GM19455 (cell line): ENCODE measurements around the gene D2HGDH.
"Not testable (repeated sequence)": the region's sequence is repeated elsewhere in the genome, so short reads cannot be mapped to it uniquely, and the experiment has no call there.

Source experiments
- ATAC-seq: cut with Tn5 transposase; IDR thresholded peaks from one replicate; pipeline ENCODE4 v1.9.1; 2021; ENCODE audit not compliant: unreplicated experiment

The D2HGDH gene

DNA sequence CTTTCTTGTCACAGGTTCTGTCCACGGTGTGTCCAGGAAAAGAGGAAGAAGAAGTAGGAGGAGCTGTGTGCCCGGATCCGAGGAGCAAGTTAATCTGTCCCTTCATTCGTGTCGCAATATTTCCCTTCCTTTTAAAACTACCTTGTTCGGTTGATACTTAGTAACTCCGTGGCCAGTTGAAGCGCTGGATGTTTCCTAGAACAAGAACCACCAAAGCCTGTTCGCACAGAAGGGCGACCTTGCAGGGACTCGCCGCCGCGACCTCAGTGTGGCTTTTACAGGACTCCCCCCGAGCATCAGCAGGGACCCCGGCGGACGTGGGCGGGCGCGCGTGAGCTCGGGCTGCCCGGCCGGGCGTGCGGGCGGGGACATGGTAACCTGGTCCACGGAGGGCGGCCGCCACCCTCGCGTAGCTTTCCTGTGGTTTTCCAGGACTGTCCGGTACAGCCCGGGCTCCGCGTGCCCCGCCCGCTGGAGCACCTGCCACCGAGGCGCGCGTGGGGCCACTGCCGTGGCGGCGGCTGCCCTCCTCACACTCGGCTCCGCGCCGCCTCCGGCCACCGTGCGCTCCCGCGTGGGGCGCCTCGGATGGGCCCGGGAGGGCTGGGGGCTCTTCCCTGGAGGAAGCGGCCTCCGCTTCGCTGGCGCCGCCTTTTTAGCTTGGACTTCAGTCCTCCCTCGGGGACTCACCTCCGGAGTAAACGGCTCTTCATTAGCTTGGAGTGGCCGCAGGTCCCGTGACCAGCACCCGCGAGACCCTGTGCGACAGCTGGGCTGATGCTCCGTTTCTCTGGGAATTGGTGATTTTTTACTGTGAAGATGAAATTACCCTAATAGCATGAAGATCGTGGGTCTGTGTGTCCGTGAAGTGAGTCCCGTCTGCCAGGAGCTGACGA is 9.2 kb upstream of the D2HGDH start:
- no peak for ATAC-seq

DNA sequence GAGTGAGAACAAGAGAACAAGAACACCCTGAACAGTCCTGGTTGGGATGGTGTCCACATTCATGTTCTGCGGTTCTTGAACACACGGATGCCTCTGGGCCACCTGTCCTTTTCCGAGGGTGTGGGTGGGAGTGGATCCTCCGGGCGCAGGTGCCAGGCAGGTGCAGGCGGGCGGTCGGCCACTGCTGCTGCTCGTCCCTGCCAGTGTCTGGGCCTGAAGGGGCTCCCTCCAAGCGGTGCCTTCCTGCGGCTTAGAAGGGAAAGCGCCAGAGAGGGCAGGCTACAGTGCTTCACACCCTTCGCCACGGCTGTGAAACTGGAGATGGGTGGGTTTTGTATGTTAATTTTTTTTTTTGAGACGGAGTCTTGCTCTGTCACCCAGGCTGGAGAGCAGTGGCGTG is 8.0 kb upstream of the D2HGDH start:
- no peak for ATAC-seq

DNA sequence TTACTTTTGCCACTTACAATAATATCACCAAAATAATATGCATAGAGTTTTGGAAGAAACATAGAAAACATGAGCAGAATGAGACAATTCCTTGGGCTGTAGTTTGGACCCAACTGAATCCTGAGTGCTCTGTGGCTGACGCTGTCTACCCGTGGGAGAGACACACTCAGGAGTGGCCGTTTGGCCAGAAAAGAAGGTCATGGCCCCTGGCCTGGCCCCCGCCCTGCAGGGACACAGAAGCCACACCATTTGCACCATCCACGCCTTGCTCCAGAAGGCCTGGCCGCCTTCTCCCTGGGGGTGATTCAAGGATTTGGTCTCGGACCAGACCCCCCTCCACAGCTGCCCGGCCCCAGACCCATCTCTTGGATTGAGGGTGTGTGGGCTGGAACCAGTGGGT is 6.4 kb upstream of the D2HGDH start:
- ATAC-seq: no peak

DNA sequence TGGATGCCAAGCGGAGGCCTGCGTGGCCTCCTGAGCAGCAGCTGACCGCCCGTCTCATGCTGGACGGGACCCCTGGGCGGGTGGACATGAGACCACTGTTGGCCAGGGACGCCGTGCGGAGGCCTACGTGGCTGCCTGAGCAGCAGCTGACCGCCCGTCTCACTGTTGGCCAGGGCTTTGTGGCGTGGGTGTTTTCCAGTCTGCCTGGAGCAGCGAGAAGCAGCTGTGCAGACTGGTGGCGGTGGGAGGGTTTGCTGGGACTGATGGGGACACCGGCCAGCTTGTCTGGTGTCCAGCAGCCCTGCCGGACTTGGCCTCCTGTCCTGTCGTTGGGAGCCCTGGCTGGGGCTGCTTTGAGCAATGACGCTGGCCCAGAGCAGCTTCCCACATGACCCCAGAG is 5.8 kb upstream of the D2HGDH start:
- no peak for ATAC-seq

DNA sequence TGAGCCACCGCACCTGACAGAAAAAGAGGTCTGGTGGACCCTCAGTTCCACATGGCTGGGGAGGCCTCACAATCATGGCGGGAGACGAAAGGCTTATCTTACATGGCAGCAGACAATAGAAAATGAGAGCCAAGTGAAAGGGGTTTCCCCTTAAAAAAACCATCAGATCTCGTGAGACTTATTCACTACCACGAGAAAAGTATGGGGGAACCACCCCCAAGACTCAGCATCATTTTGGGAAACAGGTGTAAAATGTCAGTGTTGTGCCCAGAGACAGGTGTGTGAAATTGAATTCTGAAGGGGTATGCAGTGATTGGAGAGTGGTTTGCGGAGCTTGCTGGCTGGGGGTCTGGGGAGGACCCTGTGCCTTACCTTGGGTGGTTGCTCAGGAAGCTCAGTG is 4.6 kb upstream of the D2HGDH start:
- ATAC-seq: no peak

DNA sequence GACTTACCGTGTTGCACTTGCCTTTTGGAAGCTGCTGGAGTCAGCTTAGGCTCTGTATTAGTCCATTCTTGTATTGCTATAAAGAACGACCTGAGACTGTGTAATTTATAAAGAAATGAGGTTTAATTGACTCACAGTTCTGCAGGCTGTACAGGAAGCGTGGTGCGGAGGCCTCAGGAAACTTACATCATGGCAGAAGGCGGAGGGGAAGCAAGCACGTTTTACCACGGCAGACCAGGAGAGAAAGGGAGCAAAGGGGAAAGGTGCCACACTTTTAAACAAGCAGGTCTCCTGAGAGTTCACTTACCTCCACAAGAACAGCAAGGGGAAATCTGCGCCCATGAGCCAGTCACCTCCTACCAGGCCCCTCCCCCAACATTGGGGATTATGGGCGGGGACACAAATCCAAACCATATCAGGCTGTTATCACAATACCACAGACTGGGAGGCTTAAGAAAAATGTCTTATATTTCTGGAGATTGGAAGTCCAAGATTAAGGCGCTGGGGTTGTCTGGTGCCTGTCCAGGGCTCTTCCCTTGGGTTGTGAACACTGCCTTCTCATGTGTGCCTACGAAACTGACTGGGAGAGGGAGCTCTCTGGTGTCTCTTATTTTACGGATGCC is 3.6 kb upstream of the D2HGDH start:
- ATAC-seq: no peak

DNA sequence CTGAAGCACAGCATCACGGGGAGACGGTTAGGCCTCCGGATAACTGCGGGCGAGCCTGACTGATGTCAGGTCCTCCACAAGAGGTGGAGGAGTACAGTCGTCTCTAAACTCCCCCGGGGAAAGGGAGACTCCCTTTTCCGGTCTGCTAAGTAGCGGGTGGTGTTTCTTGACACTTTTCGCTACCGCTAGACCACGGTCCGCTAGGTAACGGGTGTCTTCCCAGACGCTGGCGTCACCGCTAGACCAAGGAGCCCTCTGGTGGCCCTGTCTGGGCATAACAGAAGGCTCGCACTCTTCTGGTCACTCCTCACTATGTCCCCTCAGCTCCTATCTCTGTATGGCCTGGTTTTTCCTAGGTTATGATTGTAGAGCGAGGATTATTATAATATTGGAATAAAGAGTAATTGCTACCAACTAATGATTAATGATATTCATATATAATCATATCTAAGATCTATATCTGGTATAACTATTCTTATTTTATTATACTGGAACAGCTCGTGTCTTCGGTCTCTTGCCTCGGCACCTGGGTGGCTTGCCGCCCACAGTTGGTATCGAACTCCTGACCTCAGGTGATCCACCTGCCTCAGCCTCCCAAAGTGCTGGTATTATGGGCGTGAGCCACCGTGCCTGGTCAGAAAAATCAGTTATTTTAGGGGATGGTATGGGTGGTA is 1.8 kb upstream of the D2HGDH start:
- not testable (repeated sequence) for ATAC-seq

DNA sequence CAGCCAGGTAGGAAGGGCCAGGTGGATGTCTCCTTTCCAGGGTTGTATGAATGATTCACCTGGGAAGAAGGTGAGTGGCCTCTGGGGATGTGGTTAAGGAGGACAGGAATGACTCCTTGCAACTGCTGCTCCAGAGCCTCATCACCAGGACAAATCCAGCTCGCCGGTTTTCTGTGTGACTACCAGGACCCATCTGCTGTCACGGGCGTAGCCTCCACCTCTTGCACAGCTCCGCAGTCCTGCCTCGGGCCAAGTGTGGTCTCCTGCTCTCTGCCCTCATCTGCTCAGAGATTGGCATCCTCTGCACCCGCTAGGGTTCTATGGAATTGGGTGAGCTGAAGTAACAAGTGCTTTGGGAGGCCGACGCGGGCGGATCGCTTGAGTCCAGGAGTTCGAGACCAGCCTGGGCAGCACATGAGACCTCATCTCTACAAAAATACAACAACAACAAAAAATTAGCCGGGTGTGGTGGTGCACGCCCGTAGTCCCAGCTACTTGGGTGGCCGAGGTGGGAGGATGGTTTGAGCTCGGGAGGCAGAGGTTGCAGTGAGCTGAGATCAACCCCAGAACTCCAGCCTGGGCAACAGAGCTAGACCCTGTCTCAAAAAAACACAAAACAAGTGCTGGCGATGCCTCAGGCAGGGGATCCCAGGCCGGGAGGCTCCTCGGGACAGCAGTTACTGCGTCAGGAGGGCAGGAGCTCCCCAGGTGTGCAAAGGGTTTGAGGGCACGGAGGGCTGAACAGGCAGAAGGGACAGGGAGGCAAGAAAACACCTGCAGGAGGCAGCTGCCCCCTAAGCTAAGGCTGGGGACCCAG is 831 bp upstream of the D2HGDH start:
- ATAC-seq: no peak

DNA sequence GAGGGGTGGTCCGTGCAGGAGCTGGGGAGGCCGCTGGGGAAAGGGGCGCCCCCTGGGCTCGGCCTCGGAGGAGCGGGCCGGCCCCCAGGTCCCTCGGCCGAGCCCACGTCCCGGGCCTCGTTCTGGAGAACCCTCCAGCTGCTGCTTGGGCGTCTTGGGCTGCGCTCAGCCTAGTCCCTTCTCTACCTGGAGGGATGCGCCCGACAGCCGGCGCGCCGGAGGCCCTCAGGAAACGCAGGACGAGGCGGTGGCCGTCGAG is 293 bp upstream of the D2HGDH start:
- no peak for ATAC-seq

DNA sequence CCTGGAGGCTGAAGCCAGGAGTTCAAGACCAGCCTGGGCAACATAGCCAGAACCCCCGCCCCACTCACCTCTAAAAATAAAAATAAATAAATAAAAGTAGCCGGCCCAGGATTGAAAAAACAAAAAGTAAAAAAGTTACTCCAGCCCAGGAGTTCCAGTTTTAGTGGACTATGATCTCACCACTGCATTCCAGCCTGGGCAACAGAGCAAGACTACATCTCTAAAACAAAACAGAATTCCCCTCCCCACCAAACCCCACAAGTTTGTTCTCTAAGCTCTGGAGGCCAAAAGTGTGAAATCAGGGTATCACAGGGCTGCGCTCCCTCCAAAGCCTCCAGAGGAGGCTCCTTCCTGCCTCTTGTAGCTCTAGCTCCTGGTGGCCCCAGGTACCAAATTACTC is 1.7 kb downstream of the D2HGDH start:
- ATAC-seq: no peak

DNA sequence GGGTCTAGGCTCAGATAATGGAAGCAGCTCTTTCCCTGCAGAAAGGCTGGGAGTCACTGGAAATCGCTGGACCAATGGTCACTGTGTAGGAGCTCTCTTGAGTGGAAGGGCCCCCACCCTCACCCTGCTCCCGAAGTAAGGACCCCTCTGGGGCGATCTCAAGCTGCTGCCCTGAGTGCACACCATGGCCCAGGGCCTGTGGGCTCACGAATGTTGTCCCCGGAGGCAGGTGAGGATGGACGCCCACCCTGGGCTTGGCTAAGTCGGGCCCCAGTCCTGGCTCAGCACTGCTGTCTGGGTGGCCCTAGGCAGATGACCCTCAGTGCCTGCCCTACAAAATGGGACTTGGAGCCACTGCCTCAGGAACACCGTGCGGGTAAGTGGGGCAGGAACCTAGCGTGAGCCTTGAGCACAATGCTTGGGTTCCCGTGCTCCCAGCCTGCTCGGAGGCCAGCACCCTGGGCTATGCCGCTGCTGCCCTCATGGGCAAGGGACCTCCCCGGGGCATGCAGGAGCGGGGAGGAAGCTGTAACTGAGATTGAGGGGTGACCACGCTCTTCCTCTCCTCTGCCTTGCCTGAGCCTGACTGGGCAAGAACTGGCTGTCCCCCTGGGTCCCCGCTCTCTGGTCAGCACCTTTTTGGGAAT is 3.7 kb downstream of the D2HGDH start:
- no peak for ATAC-seq

DNA sequence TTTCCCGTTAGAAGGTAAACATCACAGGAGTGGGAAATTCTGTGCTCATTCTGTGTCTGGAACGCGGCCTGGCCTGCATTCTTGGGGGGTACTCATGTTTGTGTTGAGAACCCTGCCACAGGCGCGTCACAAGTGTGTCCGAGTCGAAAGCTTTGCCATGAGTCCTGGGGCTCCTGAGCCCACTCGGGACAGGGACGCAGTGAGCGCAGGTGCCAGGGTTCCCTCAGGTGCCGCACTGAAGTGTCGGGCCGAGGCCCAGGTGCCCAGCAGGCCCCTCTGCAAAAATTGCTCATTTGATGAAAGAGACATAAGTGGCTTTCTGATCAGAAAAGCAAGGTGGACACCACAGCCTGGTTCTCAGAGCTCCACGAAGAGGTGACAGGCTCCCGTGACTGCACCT is 4.7 kb downstream of the D2HGDH start:
- no peak for ATAC-seq

DNA sequence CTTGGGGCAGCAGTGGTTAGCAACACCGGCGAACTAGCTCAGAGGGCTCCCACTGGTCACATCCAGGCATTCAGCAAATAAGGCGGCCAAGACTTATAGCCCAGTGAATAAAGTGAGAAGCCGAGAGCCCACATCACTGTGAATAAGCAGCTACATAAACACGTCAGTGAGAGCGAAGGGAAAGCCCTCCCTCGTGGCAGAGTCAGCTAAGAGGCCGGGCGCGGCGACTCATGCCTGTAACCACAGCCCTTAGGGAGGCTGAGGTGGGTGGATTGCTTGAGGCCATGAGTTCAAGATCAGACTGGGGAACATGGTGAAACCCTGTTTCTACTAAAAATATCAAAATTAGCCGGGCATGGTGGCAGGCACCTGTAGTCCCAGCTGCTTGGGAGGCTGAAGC is 5.2 kb downstream of the D2HGDH start:
- ATAC-seq: no peak

DNA sequence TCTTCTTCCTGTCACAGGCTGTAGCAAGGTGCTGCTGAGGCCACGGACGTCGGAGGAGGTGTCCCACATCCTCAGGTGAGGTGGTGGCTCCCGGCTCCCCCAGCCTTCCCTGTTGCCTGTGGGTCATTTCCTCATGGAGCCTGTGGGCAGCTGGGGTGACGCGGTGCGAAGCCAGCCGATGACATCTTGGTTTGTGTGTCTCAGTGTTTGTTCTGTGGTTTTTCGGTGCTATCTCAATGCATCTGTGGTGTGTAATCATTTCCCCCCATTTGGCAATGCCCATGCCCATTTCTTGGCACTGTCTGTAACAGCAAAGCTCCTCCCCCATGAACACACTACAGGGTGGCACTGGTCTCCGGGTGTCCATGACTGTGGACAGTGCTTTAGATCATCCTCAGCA is 6.6 kb downstream of the D2HGDH start:
- no peak for ATAC-seq

DNA sequence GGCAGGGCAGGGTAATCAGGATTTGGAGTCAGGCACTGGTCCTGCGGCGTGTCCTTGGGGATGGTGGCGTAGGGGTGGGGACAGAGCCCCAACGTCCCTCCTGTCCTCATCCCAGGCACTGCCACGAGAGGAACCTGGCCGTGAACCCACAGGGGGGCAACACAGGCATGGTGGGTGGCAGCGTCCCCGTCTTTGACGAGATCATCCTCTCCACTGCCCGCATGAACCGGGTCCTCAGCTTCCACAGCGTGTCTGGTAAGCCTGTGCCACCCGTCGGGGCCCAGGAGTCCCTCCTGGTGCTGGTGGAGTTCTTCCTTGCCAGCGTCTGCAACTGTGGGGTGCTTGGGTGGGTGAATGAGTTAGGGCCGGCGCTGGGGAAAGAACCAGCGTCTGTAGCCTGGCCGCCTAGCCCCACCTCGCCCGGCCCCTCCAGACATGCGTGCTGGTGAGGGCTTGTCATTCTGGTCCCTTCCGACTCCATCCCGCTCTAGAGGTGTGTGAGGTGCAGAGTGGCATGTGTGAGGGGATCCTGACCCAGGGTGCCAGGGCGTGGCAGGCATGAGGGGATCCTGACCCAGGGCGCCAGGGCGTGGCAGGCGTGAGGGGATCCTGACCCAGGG is 8.0 kb downstream of the D2HGDH start:
- ATAC-seq: no peak

DNA sequence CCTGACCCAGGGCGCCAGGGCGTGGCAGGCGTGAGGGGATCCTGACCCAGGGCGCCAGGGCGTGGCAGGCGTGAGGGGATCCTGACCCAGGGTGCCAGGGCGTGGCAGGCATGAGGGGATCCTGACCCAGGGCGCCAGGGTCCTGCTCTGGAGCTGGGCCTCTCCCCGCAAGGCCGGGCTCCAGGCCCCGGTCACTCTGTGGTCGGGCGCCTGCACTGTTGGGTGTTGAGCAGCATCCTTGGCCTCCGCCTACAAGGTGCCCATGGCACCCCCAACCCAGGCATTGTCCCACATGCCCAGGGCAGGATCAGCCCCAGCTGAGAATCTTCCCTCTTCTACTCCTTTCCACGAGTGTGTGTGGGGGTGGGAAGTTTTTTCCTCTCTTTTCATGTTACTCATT is 8.6 kb downstream of the D2HGDH start:
- not testable (repeated sequence) for ATAC-seq

DNA sequence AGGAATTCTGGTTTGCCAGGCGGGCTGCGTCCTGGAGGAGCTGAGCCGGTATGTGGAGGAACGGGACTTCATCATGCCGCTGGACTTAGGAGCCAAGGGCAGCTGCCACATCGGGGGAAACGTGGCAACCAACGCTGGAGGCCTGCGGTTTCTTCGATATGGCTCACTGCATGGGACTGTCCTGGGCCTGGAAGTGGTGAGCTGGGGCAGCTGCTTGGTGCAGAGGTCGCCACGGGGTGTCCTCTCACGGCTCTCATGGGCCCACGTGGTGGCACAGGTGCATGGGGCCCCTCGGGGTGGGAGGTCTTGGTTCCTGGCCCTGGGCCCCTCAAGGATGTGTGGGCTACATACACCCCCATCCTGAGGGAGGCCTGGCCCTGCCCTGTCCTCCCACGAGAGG is 9.2 kb downstream of the D2HGDH start:
- ATAC-seq: no peak

DNA sequence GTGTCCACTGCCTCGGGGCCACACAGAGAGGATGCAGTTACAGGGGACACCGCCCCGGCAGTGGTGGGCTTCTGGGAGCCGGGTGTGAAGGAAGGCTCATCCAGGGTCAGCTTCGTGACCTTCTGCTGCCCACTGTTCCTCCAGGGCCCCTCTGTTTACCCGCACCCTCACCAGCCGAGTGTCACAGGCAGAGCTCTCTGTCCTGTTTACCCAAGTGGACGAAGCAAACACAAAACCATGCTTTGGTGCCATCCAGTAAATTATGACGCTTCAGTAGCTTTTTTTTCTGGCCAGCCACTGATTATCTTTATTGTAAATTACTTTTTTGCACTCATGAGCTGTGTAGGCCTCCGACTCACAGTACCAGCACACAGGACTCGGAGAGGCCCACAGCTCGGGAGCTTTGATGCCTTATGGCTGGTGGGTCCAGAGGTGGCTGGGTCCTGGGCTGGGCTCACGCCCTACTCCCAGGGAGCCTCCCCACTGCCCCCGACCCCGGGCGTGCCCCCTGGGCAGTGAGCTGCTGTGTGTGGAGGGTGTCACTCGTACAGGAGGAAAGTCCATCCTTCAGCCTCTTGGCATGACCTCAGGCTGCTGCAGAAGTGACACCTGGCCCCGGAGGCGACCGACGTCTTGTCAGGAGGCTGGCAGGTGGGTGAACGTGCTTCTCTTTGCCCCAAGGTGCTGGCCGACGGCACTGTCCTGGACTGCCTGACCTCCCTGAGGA is 9.8 kb downstream of the D2HGDH start:
- no peak for ATAC-seq

DNA sequence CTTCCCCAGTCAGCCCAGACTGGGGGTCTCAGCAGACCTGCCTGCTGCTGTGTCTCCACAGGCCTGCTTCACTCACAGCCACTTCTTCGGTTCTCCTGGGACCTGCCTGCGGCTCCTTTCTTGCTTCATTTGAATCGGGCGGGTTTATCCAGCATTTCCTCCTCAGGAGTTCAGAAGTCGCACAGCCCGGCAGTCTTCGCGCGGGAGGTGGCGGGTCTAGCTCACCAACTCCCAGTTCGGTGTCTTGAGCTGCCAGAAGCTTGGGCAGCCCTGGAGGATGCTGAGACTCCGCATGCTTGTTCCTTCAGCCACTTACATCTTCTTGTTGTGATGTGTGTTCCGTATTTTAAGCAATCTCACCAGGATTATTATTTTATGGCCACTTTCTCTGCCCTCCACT is 10.8 kb downstream of the D2HGDH start:
- ATAC-seq: no peak

DNA sequence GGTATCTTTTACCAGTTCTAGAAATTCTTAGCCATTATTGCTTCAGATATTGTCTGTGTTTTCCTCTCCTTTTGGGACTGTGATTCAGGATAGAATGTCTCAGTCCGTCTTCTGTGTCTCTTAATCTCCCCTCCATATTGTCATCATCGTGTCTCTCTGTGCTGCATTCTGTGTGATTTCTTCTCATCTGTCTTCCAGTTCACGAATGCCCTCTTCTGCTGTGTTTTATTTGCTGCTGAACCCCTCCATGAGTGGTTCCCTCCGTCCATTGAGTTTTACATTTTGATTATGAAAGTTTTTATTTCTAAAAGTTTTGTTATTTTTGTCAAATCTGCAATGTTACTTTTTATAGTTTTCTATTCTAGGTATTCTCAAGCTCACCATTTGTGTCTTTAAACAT is 11.7 kb downstream of the D2HGDH start:
- no peak for ATAC-seq
